GM12891 (cell line): Measurements from ENCODE around the gene ITPA.

Experiments used
- POLR2AphosphoS5 ChIP-seq: IDR thresholded peaks from 2 replicates; pipeline ENCODE4 v1.6.1; 2011; ENCODE audit warnings: low read depth, low read length, control low read depth
- SPI1 ChIP-seq: IDR thresholded peaks from 2 replicates; pipeline ENCODE4 v1.6.1; 2011; ENCODE audit warnings: low read depth, low read length, control low read depth

DNA sequence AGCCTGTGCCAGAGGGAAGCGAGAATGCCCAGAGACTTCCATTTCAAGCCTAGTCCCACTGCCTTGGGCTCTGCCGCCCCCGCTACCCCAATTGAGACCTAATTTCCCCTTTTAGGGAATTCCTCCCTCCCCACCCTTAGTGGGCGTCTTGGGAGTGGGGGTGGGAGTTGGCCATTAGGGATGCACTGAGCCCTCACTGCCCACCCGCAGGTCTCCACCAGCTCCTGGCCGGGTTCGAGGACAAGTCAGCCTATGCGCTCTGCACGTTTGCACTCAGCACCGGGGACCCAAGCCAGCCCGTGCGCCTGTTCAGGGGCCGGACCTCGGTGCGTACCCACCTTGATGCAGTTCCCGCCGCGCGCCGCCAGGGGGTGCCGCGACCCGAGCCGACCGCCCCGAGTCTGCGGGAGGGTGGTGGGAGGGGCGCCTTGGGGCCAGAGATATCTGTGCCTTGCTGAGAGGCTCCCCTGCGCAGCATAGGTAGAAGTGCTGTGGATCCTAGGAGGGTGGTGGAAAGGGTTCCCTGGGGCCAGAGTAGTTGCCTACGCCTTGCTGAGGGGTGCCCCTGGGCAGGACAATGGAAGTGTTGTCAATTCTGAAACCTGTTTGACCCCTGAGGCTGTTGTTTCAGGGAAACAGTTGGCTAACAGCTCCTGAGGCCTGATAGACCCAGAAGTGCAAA lies 9.2 kb downstream of the ITPA start:
- TF ChIP-seq SPI1: no peak
- TF ChIP-seq POLR2AphosphoS5: no peak
